Activated CD4-positive, alpha-beta memory T cell treated with anti-CD3 and anti-CD28 coated beads, Interleukin-2, amount 10 ng/mL, durations not matched to agents 7 days and 5 days (primary cell): ENCODE measurements around the gene DDX3Y. TPM values are rescaled to one million over a fixed set of nuclear protein-coding genes. Genes with fewer than 3 reads are reported as not detected.

Experiments used
- CTCF ChIA-PET: fragments of 350-600 bp; sonication (Branson Sonifier 250); formaldehyde crosslinking; loops from one replicate; lab custom pipeline; 2021; ENCODE audit warnings: antibody characterized with exemption, inconsistent platforms; lab: Charles Lee
- POLR2A ChIA-PET: fragments of 350-600 bp; sonication (Branson Sonifier 250); formaldehyde crosslinking; loops from one replicate; lab custom pipeline; 2021; ENCODE audit warnings: antibody characterized with exemption; lab: Charles Lee
- DNase-seq: peaks from one replicate; pipeline ENCODE4 v3.0.0-alpha.2; 2020
- H3K27ac Mint-ChIP-seq: one replicate; pipeline ENCODE4 v1.8.0; 2021; ENCODE audit warnings: mild to moderate bottlenecking, mixed read lengths
- H3K27me3 Mint-ChIP-seq: one replicate; pipeline ENCODE4 v1.8.0; 2021; ENCODE audit warnings: mixed read lengths
- H3K36me3 Mint-ChIP-seq: one replicate; pipeline ENCODE4 v1.8.0; 2021; ENCODE audit warnings: low read depth, mixed read lengths
- H3K4me1 Mint-ChIP-seq: one replicate; pipeline ENCODE4 v1.8.0; 2021; ENCODE audit warnings: mixed read lengths
- H3K4me3 Mint-ChIP-seq: one replicate; pipeline ENCODE4 v1.8.0; 2021; ENCODE audit warnings: mild to moderate bottlenecking, mixed read lengths
- H3K9me3 Mint-ChIP-seq: one replicate; pipeline ENCODE4 v1.8.0; 2021; ENCODE audit warnings: mixed read lengths
- total RNA-seq, 2 experiments: library from RNA; stranded (reverse); gene quantifications; one replicate each; pipeline ENCODE4 v1.2.3, GENCODE V29; 2021

Gene DDX3Y
- 100 to 1,000 TPM in 1 of 2 experiments, 10 to 100 TPM in 1; 97.1 to 102 TPM for total RNA-seq

DNA sequence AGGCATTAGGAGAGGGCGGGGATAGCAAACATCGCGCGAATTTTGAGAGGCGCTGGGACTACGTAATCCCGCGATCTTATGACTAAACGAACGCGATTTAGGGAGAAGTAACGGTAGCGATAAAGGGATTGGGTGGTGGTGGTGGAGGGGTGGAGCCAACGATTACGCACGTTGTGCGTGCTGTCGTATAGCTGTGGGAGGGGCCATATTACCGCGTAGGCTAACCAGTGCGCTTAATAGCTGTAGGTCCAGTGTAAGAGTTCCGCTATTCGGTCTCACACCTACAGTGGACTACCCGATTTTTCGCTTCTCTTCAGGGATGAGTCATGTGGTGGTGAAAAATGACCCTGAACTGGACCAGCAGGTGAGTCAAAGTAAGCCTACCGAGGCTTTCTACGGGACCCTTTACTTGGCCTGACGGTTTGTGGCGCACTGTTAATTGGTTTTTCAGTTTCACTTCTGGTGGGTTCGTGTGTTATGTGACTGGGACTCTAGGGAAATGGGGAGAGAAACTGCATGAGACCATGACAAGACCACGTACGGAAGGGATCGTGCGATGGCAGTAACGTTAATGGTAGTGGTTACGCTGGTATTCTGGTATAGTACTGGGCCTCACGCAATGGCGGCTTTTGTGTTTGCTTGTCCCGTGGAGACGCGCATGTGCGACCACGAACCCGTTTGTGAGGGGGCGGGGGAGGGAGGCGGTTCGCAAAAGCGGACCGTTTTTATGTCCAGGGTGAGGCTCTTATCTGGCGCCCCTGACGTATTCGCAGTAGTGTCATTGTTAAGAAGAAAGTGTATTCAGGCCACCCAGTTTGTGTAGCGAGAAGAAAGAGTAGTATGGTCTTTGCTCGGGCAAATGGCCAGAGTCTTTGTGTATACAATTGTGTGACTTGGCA lies at the start of gene DDX3Y:
DDX3Y (plus strand) TSS at position 251 of the 899 bp plus-strand sequence; CDS start at position 320, 69 bp downstream.
- peaks cover 26% of the 10 kb centered on the region for H3K36me3 Mint-ChIP-seq
- POLR2A ChIA-PET: interaction anchor here (1.0 kb wide), 1 partner anchor 243 kb away, joined by 4 read pairs; no protein-coding TSS in a partner anchor
- H3K9me3 Mint-ChIP-seq: no peaks in the 10 kb centered on the region
- H3K4me3 Mint-ChIP-seq: peak within 1 kb of the TSS; percentile 93
- no peaks in the 10 kb centered on the region for H3K27me3 Mint-ChIP-seq
- CTCF ChIA-PET: no interaction called here
- peak; percentile 88 for DNase-seq
- H3K27ac Mint-ChIP-seq: peak within 1 kb of the TSS; percentile 99
- peaks cover 25% of the 10 kb centered on the region for H3K4me1 Mint-ChIP-seq

DNA sequence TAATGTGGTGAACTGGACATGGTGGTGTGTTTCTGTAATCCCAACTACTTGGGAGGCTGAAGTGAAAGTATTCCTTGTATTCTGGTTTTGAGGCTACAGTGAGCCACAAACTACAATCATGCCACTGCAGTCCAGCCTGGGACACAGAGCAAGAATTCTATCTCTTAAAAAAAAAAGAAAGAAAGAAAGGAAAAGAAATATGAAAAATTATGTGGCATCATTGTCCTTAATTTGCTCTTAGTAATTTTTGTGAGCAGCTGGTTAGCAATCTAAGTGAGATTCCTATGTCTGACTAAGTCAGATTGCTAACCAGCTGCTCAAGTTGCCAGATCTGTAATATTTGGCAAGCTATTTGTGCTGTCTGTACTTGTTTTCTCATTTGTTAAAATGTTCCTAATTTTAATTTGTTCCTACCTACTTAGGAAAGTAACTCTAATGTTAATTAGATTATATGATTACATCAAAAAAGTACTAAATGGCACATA lies 48.8 kb upstream of the DDX3Y start:
- ChIA-PET CTCF (no interaction called here), POLR2A (no interaction called here)
- H3K4me1 Mint-ChIP-seq: no peaks in the 10 kb centered on the region
- H3K9me3 Mint-ChIP-seq: no peaks in the 10 kb centered on the region
- no peaks in the 10 kb centered on the region for H3K27me3 Mint-ChIP-seq
- peaks cover 24% of the 10 kb centered on the region for H3K36me3 Mint-ChIP-seq
- H3K4me3 Mint-ChIP-seq: no peak overlapping the region
- H3K27ac Mint-ChIP-seq: no peak overlapping the region
- DNase-seq: no peak

DNA sequence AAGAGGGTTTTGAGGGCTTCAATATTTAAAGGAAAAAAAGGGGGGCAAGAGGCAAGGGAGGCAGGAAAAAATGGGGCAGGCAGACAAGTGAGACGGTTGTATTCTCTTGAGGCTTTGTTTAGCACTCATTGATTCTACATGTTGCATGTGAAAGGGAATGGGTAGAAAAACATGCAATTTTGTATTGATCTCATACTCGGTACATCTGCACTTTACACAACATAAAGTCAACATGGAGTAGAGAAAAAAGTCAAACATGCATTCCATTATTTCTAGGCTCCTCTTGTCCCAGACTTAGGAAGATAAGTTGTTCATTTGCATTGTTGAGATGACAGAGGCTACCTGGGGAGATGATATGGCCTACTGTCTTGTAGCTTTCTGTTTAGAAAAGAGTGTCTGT lies 36.7 kb upstream of the DDX3Y start:
- no peak overlapping the region for H3K27ac Mint-ChIP-seq
- no peaks in the 10 kb centered on the region for H3K9me3 Mint-ChIP-seq
- no peaks in the 10 kb centered on the region for H3K27me3 Mint-ChIP-seq
- DNase-seq: no peak
- no peak overlapping the region for H3K4me3 Mint-ChIP-seq
- H3K36me3 Mint-ChIP-seq: peaks cover 3% of the 10 kb centered on the region
- POLR2A ChIA-PET: no interaction called here
- CTCF ChIA-PET: no interaction called here
- no peaks in the 10 kb centered on the region for H3K4me1 Mint-ChIP-seq

DNA sequence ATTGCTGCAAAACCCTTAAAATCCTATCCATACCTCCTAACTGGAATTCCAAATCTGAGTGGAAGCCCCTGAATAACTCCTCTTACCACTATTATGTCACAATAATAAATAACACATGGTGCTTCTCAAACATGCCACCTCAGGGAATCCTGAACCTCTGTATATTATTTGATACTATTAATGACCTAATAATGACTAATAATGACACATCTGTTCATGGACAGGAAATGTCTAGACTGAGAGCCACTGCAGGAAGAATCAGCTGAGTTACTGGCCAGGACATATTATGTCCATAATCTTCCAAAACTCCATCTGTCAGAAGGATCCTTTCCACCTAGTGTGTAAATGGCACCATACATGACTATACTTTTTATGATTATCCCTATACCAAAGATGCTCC lies 7.7 kb upstream of the DDX3Y start:
- Mint-ChIP-seq H3K27ac (no peak overlapping the region), H3K9me3 (no peaks in the 10 kb centered on the region), H3K4me3 (no peak overlapping the region), H3K36me3 (no peaks in the 10 kb centered on the region), H3K4me1 (no peaks in the 10 kb centered on the region), H3K27me3 (no peaks in the 10 kb centered on the region)
- DNase-seq: no peak
- CTCF ChIA-PET: no interaction called here
- POLR2A ChIA-PET: no interaction called here

DNA sequence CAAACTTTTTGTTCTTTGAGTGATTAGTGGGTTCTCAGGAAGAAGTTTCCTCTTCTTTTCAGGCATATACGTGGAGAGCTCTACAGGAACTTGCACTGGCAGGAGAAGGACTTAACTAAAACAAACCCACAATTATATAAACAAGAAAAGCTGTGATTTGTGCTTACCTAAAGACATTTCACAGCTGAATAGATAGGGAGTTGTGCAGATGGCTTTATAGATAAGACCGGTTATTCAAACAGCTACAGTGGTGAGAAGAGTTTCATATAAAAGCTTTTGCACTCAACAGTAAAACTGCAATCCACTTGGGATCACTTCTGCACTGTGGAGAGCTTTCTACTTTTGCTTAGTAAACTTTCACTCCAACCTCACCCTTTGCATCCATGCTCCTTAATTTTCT lies 6.1 kb upstream of the DDX3Y start:
- Mint-ChIP-seq H3K27me3 (no peaks in the 10 kb centered on the region), H3K4me3 (no peak overlapping the region), H3K36me3 (no peaks in the 10 kb centered on the region), H3K9me3 (no peaks in the 10 kb centered on the region), H3K4me1 (no peaks in the 10 kb centered on the region), H3K27ac (no peak overlapping the region)
- no peak for DNase-seq
- CTCF ChIA-PET: no interaction called here
- POLR2A ChIA-PET: no interaction called here

DNA sequence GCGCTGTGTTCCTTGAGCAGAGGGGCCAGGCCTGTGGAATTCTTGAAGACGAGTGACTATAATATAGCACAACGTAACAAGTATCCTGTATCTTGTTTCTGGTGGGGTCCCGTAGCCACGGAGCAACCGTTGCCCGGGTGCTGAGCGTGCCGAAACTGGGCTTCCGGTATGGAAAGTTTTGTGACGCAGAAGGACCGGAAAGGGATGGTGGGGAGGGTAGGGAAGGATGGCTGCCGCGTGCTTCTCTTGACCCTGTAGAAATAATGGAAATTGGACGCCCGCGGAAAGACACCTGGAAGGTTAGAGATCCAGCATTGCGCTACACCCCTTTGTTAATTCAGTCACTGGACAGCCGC lies 827 bp downstream of the DDX3Y start:
- H3K27ac Mint-ChIP-seq: peak overlapping the region; percentile 99
- POLR2A ChIA-PET: interaction anchor here (1.0 to 1.6 kb wide), 2 partner anchors 115 to 573 kb away, joined by 4 to 9 read pairs; partner anchors contain the start of gene UTY
- CTCF ChIA-PET: no interaction called here

DNA sequence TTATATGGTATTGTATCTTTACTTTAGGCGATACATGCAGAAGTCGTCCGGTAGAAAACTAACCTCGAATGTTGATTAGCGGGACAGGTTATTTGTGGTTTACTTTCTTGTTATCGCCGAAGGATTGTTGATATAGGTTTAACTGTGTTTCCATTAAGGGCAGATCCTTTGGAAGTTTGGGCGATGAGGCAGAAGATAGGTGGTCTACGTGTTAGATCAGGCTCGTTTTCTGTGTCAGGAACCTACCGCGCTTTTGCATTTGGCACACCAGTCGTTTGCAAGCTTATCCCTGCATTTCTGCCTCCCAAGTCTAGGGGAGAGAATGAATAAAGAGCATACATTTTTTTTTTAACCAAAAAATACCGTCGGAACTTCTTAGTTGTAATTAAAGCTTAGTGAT lies 1.2 kb downstream of the DDX3Y start:
- CTCF ChIA-PET: no interaction called here
- DNase-seq: peak; percentile 17
- POLR2A ChIA-PET: interaction anchor here (1.0 to 1.6 kb wide), 2 partner anchors 115 to 573 kb away, joined by 4 to 9 read pairs; partner anchors contain the start of gene UTY

More for the DNA sequence above, 827 bp downstream of the DDX3Y start:
- peaks cover 30% of the 10 kb centered on the region for H3K4me1 Mint-ChIP-seq
- H3K27me3 Mint-ChIP-seq: no peaks in the 10 kb centered on the region
- H3K36me3 Mint-ChIP-seq: peaks cover 32% of the 10 kb centered on the region
- H3K9me3 Mint-ChIP-seq: no peaks in the 10 kb centered on the region
- DNase-seq: peak; percentile 77
- peak overlapping the region; percentile 93 for H3K4me3 Mint-ChIP-seq

DNA sequence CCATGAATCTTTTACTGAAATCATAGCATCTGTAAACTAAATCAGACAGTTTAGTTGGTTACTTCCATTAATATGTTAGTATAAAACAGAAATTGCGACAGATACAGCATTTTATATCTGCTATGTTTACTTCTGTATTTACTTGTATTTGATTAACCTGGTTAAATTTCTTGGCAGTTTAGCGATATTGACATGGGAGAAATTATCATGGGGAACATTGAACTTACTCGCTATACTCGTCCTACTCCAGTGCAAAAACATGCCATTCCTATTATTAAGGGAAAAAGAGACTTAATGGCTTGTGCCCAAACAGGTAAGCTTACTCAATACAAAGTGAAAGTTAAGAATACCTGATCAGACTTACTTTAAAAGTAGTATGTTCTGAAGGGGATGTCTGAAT lies 8.9 kb downstream of the DDX3Y start:
- POLR2A ChIA-PET: no interaction called here
- Mint-ChIP-seq H3K4me3 (no peak overlapping the region), H3K27ac (no peak overlapping the region), H3K36me3 (peaks cover 65% of the 10 kb centered on the region), H3K9me3 (no peaks in the 10 kb centered on the region), H3K27me3 (no peaks in the 10 kb centered on the region), H3K4me1 (peaks cover 12% of the 10 kb centered on the region)
- CTCF ChIA-PET: no interaction called here
- DNase-seq: no peak

More for the DNA sequence above, 1.2 kb downstream of the DDX3Y start:
- H3K4me3 Mint-ChIP-seq: peak overlapping the region; percentile 93
- H3K4me1 Mint-ChIP-seq: peaks cover 30% of the 10 kb centered on the region
- H3K9me3 Mint-ChIP-seq: no peaks in the 10 kb centered on the region
- no peaks in the 10 kb centered on the region for H3K27me3 Mint-ChIP-seq
- peak overlapping the region; percentile 99 for H3K27ac Mint-ChIP-seq
- peaks cover 35% of the 10 kb centered on the region for H3K36me3 Mint-ChIP-seq

DNA sequence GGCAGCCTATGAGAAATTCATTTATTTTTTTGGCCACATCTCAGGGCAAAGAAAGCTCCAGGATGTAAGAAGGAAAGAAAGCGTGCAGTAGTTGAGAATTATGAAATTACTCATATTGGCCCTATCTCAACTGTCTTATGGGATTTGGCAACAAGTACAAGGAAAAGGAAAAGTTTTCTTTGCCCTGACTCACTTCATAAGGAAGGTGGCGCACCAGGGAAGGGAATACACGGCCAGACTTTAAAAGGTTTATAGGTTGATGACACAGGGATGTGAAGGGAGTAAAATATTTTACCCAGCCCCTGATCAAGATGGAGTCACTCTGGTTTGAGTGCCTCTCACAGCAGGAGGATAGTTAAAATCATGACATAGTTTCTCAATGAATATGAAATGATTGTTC lies 23.4 kb downstream of the DDX3Y start:
- DNase-seq: no peak
- no peak overlapping the region for H3K27ac Mint-ChIP-seq
- H3K9me3 Mint-ChIP-seq: no peaks in the 10 kb centered on the region
- peaks cover 6% of the 10 kb centered on the region for H3K4me1 Mint-ChIP-seq
- H3K4me3 Mint-ChIP-seq: no peak overlapping the region
- ChIA-PET POLR2A (no interaction called here), CTCF (no interaction called here)
- H3K27me3 Mint-ChIP-seq: no peaks in the 10 kb centered on the region
- H3K36me3 Mint-ChIP-seq: no peaks in the 10 kb centered on the region

DNA sequence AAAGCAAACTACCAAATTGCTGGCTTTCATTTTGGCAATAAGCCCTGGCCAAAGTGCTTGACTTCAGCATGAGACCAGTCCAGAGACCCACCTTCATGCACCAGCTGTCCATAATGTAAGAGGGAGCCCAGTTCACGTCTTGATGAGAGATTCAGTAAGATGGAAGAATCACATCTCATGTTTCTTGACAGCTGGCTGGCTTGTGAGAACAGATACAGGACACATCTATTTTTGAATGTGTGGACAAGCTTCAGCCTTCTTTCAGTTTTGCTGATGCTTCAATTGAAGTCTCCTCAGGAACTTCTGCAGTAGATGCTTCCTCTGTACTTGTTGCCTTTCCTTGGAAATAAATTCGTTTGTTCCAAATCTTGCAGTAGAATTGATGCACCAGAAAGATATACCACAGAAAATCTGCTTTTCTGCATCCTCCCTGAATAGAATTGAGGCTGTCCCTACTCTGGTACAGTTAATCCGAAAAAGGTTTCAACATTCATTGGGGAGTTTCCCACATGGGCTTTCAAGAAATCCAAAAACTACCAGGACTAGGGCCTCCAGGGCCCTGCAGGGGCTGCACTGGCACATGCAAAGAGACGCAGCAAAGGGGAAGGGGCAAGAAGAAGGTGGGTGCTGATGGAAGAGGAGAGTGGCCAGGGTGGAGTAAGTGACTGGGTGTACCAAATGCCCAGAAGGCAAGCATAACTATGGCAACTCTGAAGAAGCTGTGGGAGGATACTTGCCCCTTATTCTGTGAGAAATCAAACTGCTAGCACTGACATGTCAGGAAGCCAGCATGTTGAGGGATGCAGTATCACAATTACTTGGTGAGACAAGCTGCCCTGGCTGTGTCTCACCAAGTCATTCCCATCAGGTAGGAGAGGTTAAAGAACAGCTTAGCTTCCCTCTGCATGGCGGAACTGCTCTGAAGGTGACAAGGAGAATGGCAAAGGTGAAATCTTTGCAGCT lies 37.3 kb downstream of the DDX3Y start:
- Mint-ChIP-seq H3K4me3 (no peak overlapping the region), H3K27ac (no peak overlapping the region), H3K36me3 (no peaks in the 10 kb centered on the region), H3K9me3 (peaks cover 4% of the 10 kb centered on the region), H3K4me1 (no peaks in the 10 kb centered on the region), H3K27me3 (no peaks in the 10 kb centered on the region)
- DNase-seq: no peak
- CTCF ChIA-PET: no interaction called here
- POLR2A ChIA-PET: no interaction called here
